OCI-LY1 (cell line): ENCODE results near the gene HOXB6.

Experiments
- CTCF ChIP-seq: fragments of 200-600 bp; sonication (generic), shearing (Covaris generic); IDR thresholded peaks from 2 replicates; pipeline ENCODE4 v1.5.1; 2017; ENCODE audit warnings: mild to moderate bottlenecking, antibody characterized with exemption, low read length, moderate library complexity, mixed read lengths
- EZH2 ChIP-seq: fragments of 200-600 bp; sonication (generic), shearing (Covaris generic); IDR thresholded peaks from 2 replicates; pipeline ENCODE4 v1.8.0; 2017; ENCODE audit warnings: borderline replicate concordance, mixed run types, mild to moderate bottlenecking, antibody characterized with exemption, low read length, moderate library complexity, mixed read lengths

- TF ChIP-seq CTCF (no peak), EZH2 (no peak)
Measured at GRCh38 chr17:48555258-48556228, 49.2 kb downstream of the HOXB6 start.
